Subcutaneous adipose tissue (tissue), 4 donors: Measurements from ENCODE around the gene CPNE4. TPM values are rescaled to one million over a fixed set of nuclear protein-coding genes. Genes with fewer than 3 reads are reported as not detected.

Experiments
- CTCF ChIP-seq: fragments of 450-650 bp; IDR thresholded peaks from one replicate; pipeline ENCODE4 v1.5.1; 2016; ENCODE audit warnings: low read depth, mild to moderate bottlenecking, control low read depth, antibody characterized with exemption, moderate library complexity
- total RNA-seq, 4 donors: library from RNA; depleted of rRNA; stranded (reverse); fragments of >200 nt; gene quantifications; one replicate each; pipeline ENCODE4 v1.1.0, GENCODE V29; 2016

Gene CPNE4
- total RNA-seq, 4 donors from 2014 or later = not detected

- no peak for TF ChIP-seq CTCF
These were observed 259.2 kb downstream of the CPNE4 start for GRCh38 chr3:131775650-131776049.

DNA sequence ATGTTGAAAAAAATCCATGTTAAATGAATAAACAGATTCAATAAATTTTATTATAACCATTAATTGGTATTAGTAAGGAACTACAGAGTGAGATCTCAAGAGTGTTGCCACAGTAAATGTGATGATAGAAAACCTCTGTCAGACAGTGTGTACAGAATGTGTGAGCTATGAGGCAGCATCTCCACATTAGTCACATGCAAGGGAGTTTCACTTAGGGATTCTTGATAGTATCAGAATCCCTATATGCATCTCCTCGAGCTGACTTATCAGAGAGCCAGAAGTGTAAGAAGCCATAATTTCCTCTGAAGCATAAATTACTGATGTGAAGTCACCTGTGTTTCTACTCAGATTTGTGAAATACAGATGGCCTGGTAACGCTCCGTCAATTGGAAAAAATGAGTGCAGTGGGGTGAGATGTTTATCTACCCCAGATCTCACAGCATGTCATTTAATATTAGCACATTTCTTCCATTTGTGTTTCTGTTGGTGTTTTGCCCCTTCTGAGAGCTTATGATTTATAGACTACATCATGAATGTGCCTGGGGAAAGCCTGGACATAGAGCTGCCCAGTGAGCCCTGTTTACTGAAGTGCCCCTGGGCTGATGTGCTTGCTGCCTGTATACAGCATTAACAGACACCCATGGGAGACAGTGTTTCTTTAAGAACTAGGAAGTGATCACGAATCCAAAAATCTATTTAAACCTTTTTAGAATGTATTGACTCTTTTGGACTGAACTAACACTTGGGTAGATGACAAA, 262.4 kb downstream of the CPNE4 start:
- TF ChIP-seq CTCF = no peak

- no peak for TF ChIP-seq CTCF
These were observed 271.7 kb downstream of the CPNE4 start for GRCh38 chr3:131762981-131763564.

GRCh38 chr3:131756405-131756804, 278.4 kb downstream of the CPNE4 start:
- no peak for TF ChIP-seq CTCF

GRCh38 chr3:131755380-131755779, 279.4 kb downstream of the CPNE4 start:
- no peak for TF ChIP-seq CTCF

DNA sequence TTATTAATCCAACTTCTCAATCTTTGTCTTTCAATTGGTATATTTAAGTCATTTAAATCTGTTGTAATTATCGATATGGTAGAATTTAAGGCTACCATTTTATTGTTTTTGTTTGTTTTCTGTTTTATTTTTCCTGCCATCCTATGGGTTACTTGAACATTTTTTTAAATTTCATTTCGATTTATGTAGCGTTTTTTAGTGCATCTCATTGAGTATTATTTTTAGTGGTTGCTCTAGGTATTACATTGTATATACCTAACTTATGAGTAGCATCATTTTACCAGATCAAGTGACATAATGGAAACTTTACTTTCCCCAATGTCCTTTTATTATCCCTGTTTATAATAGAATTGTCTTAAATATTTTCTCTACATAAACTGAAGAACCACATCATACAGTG, 284.6 kb downstream of the CPNE4 start:
- TF ChIP-seq CTCF = no peak

- TF ChIP-seq CTCF = no peak
These were observed 285.0 kb downstream of the CPNE4 start for GRCh38 chr3:131749826-131750225.
